CD4-positive, alpha-beta T cell treated with Interleukin-4 for 1 hour (primary cell): ENCODE data around the gene ZNF879.

ENCODE experiments used
- DNase-seq, 2 donors: peaks; one replicate each; pipeline ENCODE4 v3.0.0-alpha.2; 2020 to 2022

ZNF879 gene

GRCh38 chr5:179033004-179033580 lies 9.5 kb downstream of the ZNF879 start:
- no peak for DNase-seq

DNA sequence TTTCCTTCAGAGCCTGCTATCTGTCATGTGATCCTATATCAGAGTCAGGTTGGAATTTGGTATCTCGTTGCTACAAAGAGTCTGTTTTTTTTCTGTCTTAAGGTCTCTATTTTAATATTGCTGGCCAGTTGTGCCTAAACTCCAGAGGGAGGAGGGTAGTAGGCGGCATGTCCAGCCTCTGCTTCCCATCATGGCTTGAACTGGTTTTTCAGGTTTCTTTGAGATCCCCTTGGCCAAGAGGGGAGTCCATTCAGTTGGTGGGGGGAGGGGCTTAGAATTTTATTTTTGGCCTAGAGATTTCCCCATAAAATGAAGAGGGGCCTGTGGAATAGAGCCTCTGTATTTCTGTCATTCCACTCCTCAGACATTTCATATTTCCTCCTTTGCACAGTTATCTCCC lies 21.2 kb downstream of the ZNF879 start:
- no peak for DNase-seq

DNA sequence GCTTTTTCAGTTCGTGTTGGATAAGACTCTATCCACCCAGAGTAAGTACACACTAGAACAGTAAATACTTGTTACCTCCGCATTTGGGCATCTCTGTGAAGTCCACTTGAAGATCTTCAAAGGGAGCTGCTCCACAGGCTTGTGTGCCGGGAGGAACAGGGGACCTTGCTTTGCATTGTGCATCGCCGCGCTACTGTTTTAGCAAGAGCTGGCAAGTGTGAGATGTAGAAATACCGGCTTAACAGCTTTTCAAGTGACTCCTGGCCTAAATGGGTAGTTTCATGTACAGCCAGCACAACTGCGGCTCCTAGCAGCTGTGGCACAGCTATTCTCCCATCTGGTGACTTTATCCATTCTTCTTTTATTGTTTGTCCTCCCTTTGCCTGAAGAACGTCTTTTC lies 28.2 kb downstream of the ZNF879 start:
- no peak for DNase-seq

GRCh38 chr5:179054036-179054785 lies 30.6 kb downstream of the ZNF879 start:
- DNase-seq = no peak

- DNase-seq = no peak
Observed at GRCh38 chr5:179054876-179055275, 31.3 kb downstream of the ZNF879 start.

GRCh38 chr5:179055436-179055835 lies 31.8 kb downstream of the ZNF879 start:
- DNase-seq = no peak

- DNase-seq = no peak
Observed at GRCh38 chr5:179055841-179056240, 32.2 kb downstream of the ZNF879 start.

DNA sequence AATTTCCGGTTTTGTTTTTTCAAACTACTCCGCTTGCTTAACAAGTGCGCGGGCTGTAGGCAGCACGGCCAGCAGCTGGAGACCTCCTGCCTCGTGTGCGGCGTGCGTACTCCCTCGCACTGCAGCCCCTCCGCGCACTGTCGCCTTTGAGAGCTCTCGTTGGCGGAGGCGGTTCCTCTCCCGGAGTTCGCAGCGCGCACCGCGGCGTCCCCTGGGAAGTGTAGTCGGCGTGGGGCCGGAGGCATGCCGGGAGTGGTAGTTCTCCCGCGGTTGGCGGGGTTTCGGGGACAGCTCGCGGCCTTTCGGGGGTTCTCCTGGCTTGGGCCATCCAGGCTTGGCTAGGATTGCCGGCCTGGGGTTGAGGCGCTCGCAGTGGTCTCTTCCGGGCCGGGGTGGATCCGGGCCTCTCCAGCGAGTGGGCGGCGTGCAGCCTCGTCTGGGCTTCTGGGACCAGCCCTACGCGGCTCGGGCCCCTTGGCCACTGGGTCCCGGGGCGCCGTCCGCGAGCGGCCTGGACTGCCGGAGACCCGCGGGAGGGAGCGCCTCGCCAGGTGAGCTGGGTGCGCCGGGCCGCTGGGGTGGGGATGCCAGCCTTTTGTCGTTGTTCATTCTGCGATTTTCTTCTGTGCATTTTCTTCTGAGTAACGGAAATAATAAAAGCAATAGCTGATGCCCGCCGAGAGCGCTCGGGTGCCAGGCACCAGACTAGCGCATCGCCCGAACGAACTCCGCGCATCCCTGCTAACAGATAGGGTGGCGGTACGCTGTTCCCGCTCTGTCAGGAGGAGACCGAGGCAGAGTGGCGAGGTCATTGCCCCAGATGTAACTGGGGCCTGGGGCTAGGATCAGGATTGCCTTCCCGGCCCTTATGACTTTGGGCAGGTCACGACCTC lies 36.8 kb downstream of the ZNF879 start, which contains the start of gene ZNF354C:
Gene ZNF354C (plus strand): TSS at position 258 of the 893 bp plus-strand sequence. CDS start 1,696 bp downstream, outside the sequence.
- peak; percentile 89 for DNase-seq

DNA sequence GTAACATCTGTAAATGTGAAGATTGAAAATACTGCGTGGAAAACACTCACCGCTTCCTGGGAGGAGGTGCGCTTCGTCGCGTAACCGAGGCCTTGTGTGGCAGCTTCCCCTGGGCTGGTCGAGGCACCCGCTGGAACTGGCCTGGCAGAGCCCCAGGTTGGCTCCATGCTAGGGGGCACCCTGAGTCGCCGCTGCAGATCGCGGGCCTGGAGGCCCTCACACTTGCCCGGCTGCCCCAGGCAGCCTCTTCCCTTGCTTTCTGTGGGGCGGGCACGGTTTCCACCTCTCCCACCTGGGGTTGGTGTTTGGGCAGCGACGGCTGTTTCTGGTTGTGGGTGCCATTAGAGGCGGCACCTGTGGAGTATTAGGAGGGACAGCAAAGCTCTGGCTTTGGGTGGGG lies 37.4 kb downstream of the ZNF879 start:
- no peak for DNase-seq

- DNase-seq = no peak
Observed at GRCh38 chr5:179065703-179066102, 42.1 kb downstream of the ZNF879 start.

DNA sequence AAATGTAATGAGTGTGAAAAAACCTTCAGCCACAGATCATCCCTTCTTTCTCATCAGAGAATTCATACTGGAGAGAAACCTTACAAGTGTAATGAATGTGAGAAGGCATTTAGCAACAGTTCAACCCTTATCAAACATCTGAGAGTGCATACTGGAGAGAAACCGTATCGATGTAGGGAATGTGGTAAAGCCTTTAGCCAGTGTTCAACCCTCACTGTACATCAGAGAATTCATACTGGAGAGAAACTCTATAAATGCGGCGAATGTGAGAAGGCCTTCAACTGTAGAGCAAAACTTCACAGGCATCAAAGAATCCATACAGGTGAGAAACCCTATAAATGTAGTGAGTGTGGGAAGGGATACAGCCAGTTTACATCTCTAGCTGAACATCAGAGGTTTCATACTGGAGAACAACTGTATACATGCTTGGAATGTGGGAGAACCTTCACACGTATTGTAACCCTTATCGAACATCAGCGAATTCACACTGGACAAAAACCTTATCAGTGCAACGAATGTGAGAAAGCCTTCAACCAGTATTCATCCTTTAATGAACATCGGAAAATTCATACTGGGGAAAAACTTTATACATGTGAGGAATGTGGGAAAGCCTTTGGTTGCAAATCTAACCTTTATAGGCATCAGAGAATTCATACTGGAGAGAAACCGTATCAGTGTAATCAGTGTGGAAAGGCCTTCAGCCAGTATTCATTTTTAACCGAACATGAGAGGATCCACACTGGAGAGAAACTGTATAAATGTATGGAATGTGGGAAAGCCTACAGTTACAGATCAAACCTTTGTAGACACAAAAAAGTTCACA lies 55.8 kb downstream of the ZNF879 start:
- DNase-seq = no peak

- DNase-seq = no peak
Observed at GRCh38 chr5:179080724-179081123, 57.1 kb downstream of the ZNF879 start.
